GM21423 (cell line): ENCODE results near the gene KRTAP9-9.
"Not testable (repeated sequence)": the region's sequence is repeated elsewhere in the genome, so short reads cannot be mapped to it uniquely, and the experiment has no call there.

Source experiments
- ATAC-seq: cut with Tn5 transposase; IDR thresholded peaks from one replicate; pipeline ENCODE4 v1.9.1; 2021; ENCODE audit warnings: mild to moderate bottlenecking, moderate library complexity; ENCODE audit not compliant: unreplicated experiment

The KRTAP9-9 gene

GRCh38 chr17:41264599-41264998 is 9.4 kb downstream of the KRTAP9-9 start:
- ATAC-seq, result no peak

GRCh38 chr17:41265078-41265477 is 9.9 kb downstream of the KRTAP9-9 start, which contains the start of gene KRTAP9-6:
Gene KRTAP9-6, plus strand, starts transcription at chr17:41265378. Its CDS starts 0 bp downstream, at chr17:41265378.
- ATAC-seq, result no peak

- ATAC-seq, result no peak
Observed at GRCh38 chr17:41267711-41268110, 12.5 kb downstream of the KRTAP9-9 start.

- not testable (repeated sequence) for ATAC-seq
Observed at GRCh38 chr17:41271323-41271722, 16.1 kb downstream of the KRTAP9-9 start.

- ATAC-seq, result no peak
Observed at GRCh38 chr17:41271858-41272257, 16.7 kb downstream of the KRTAP9-9 start.

- not testable (repeated sequence) for ATAC-seq
Observed at GRCh38 chr17:41275648-41276190, 20.5 kb downstream of the KRTAP9-9 start, which contains the start of gene KRTAP9-7. Gene KRTAP9-7, plus strand, starts transcription at chr17:41275698. Its CDS starts 0 bp downstream, at chr17:41275698.

GRCh38 chr17:41278176-41278955 is 23.2 kb downstream of the KRTAP9-9 start:
- no peak for ATAC-seq

- ATAC-seq, result no peak
Observed at GRCh38 chr17:41284043-41284442, 28.9 kb downstream of the KRTAP9-9 start.

- ATAC-seq, result no peak
Observed at GRCh38 chr17:41284546-41284945, 29.4 kb downstream of the KRTAP9-9 start.

GRCh38 chr17:41287050-41287449 is 31.9 kb downstream of the KRTAP9-9 start:
- no peak for ATAC-seq

GRCh38 chr17:41294016-41294415 is 38.8 kb downstream of the KRTAP9-9 start:
- ATAC-seq, result no peak

GRCh38 chr17:41296846-41297245 is 41.7 kb downstream of the KRTAP9-9 start:
- no peak for ATAC-seq

- no peak for ATAC-seq
Observed at GRCh38 chr17:41298458-41299135, 43.4 kb downstream of the KRTAP9-9 start.

- ATAC-seq, result no peak
Observed at GRCh38 chr17:41301204-41301790, 46.1 kb downstream of the KRTAP9-9 start.

- ATAC-seq, result no peak
Observed at GRCh38 chr17:41301916-41302901, 47.0 kb downstream of the KRTAP9-9 start, which contains the start of gene KRTAP29-1. Gene KRTAP29-1, minus strand, starts transcription at chr17:41302851. Its CDS starts 0 bp downstream, at chr17:41302851.

- no peak for ATAC-seq
Observed at GRCh38 chr17:41302981-41303380, 47.8 kb downstream of the KRTAP9-9 start.

GRCh38 chr17:41304091-41304490 is 48.9 kb downstream of the KRTAP9-9 start:
- ATAC-seq, result no peak
